ENCODE results near the gene GFRA3. TPM values are rescaled to one million over a fixed set of nuclear protein-coding genes. Genes with fewer than 3 reads are reported as not detected.

The GFRA3 gene
- total RNA-seq, 4 donors from 2014 or later, result 0.30 to 1.2 TPM; not detected in 2

DNA sequence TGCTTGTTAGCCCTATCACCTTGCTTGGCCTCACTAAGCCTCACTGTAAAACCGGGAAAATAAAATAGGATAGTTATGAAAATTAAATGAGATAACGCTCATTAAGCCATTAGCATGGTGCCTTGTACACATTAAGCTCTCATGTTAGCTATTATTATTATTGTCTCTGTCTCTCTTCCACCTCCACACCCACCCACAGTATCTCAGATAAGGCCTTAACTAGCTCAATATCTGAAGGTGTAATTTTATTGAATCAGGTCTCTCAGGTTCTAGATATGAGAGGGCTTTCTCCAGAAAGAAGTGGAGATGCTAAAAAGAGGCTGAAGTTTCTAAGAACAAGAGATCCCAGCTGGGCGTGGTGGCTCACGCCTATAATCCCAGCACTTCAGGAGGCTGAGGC is 27.6 kb downstream of the GFRA3 start:
- Histone ChIP-seq H3K4me3 (no peak overlapping the region), H3K9me3 (no peaks in the 10 kb centered on the region), H3K27ac (no peak overlapping the region), H3K36me3 (no peaks in the 10 kb centered on the region), H3K4me1 (no peaks in the 10 kb centered on the region), H3K27me3 (no peaks in the 10 kb centered on the region)
- intact Hi-C loops (cut with DNase I; ENCODE audit: low total_unique reads), result no loop called here
- TF ChIP-seq POLR2A (IDR thresholded peaks at IDR 0.05) (no peak), CTCF (IDR thresholded peaks at IDR 0.05) (no peak)
- no peak for DNase-seq

DNA sequence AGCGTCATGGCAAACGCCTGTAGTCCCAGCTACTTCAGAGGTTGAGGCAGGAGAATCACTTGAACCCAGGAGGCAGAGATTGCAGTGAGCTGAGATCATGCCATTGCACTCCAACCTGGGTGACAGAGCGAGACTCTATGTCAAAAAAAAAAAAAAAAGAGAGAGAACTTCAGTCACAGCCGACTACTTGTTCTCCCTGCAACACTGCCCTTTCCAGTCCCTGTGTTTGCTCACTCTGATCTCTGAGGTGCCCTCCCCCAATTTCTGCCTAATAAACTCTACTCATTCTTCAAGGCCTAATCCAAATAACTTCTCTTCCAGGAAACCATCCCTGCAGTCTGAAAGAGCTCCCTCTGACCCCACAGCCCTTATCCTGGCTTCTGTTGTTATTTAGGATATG is 28.1 kb downstream of the GFRA3 start:
- H3K4me3 ChIP-seq, result no peak overlapping the region
- no peak for TF ChIP-seq POLR2A (IDR thresholded peaks at IDR 0.05)
- TF ChIP-seq CTCF (IDR thresholded peaks at IDR 0.05), result no peak

DNA sequence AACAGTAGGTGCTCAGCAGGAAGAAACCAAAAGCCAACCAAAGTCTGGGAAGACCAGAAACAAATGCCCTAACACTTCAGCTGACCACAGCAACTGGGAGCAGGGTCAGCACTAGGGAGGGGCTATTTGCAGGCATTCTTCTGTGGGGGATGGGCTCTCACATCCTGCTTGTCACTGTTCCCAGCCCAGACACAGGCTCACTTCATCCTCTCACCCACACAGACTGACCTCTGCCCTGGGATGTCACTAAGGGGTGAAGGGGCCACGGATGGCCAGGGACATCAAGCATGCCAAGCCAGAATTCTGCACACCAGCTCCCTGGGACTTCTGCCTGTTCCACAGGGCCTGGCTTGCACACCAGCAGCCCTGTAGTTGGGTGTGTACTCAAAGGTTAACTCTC is 28.7 kb downstream of the GFRA3 start:
- H3K27ac ChIP-seq, result no peak overlapping the region
- DNase-seq, result no peak
- no peaks in the 10 kb centered on the region for H3K4me1 ChIP-seq
- H3K4me3 ChIP-seq, result no peak overlapping the region
- H3K27me3 ChIP-seq, result no peaks in the 10 kb centered on the region
- intact Hi-C loops (cut with DNase I; ENCODE audit: low total_unique reads), result no loop called here
- TF ChIP-seq POLR2A (IDR thresholded peaks at IDR 0.05), result no peak
- no peak for TF ChIP-seq CTCF (IDR thresholded peaks at IDR 0.05)
- H3K36me3 ChIP-seq, result no peaks in the 10 kb centered on the region
- no peaks in the 10 kb centered on the region for H3K9me3 ChIP-seq

More for the DNA sequence above, 28.1 kb downstream of the GFRA3 start:
- Histone ChIP-seq H3K27ac (no peak overlapping the region), H3K36me3 (no peaks in the 10 kb centered on the region), H3K4me1 (no peaks in the 10 kb centered on the region), H3K27me3 (no peaks in the 10 kb centered on the region), H3K9me3 (no peaks in the 10 kb centered on the region)
- DNase-seq, result no peak
- intact Hi-C loops (cut with DNase I; ENCODE audit: low total_unique reads), result no loop called here

DNA sequence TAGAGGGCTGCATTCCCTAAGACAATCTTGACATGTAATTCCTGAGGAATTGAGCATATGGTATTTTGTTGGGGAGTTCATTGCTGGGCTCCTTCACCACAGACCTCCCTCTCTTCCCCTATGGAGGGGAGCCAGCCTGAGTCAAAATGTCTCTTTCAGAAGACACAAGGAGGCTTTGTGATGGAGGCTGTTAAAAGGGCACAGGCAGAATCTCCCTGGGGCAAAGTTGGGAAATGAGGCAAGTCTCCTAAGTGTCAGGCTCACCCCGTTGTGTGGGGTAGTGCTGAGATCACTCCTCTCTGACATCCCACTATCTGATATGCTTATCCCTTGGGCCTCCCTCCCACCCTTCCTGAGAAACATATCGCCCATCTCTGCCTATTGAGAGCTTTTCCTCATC is 30.6 kb downstream of the GFRA3 start:
- DNase-seq, result no peak
- Histone ChIP-seq H3K4me3 (no peak overlapping the region), H3K4me1 (no peaks in the 10 kb centered on the region), H3K27me3 (no peaks in the 10 kb centered on the region), H3K36me3 (no peaks in the 10 kb centered on the region), H3K27ac (no peak overlapping the region), H3K9me3 (no peaks in the 10 kb centered on the region)
- TF ChIP-seq POLR2A (IDR thresholded peaks at IDR 0.05) (no peak), CTCF (IDR thresholded peaks at IDR 0.05) (no peak)
- intact Hi-C loops (cut with DNase I; ENCODE audit: low total_unique reads), result no loop called here

- Histone ChIP-seq H3K4me1 (no peaks in the 10 kb centered on the region), H3K27ac (no peak overlapping the region), H3K27me3 (no peaks in the 10 kb centered on the region), H3K9me3 (no peaks in the 10 kb centered on the region), H3K36me3 (no peaks in the 10 kb centered on the region), H3K4me3 (peak overlapping the region; percentile 14 to 42)
- intact Hi-C loops (cut with DNase I; ENCODE audit: low total_unique reads), result no loop called here
- TF ChIP-seq CTCF (IDR thresholded peaks at IDR 0.05), result no peak
- no peak for TF ChIP-seq POLR2A (IDR thresholded peaks at IDR 0.05)
- DNase-seq, result peak in 1 of 2 donors; percentile 15
Observed at GRCh38 chr5:138241688-138242571, 32.5 kb downstream of the GFRA3 start.

Data from uterus (tissue), 4 donors.